Endothelial cell of umbilical vein (primary cell): ENCODE data around the gene KISS1R. TPM values are rescaled to one million over a fixed set of nuclear protein-coding genes. Genes with fewer than 3 reads are reported as not detected.

ENCODE experiments used
- BruUV-seq: library from RNA; stranded (reverse); fragments of 400-500 nt; replicated peaks from 2 replicates; lab custom pipeline; 2021; lab: Mats Ljungman, UMichigan
- CTCF ChIA-PET: fragments of 300-600, 350-600 bp; sonication (Branson Sonifier 250); formaldehyde crosslinking; loops from one replicate; lab custom pipeline; 2021; ENCODE audit warnings: antibody characterized with exemption, inconsistent platforms; lab: Charles Lee
- POLR2A ChIA-PET: fragments of 300-600, 350-600 bp; sonication (Branson Sonifier 250); formaldehyde crosslinking; loops from one replicate; lab custom pipeline; 2021; ENCODE audit warnings: antibody characterized with exemption, inconsistent platforms; lab: Charles Lee
- DNase-seq: peaks from one replicate; pipeline ENCODE4 v3.0.0-alpha.2; 2011; ENCODE audit warnings: low read depth, low spot score
- FAIRE-seq: peaks from 2 replicates; lab custom pipeline; 2011; peaks lifted over from hg19 to GRCh38; lab: Jason Lieb, UNC
- H2AFZ ChIP-seq: 2 replicates; pipeline ENCODE4 v1.6.0; 2012; ENCODE audit warnings: low read depth, low read length, control low read depth, inconsistent platforms
- H3K27ac ChIP-seq: 2 replicates; pipeline ENCODE4 v1.5.1; 2011; ENCODE audit warnings: low read depth, mild to moderate bottlenecking, control low read depth, low read length, moderate library complexity; ENCODE audit not compliant: insufficient read depth
- H3K27me3 ChIP-seq, 2 experiments: 2 replicates each; pipeline versions ENCODE4 v1.6.0 to v1.6.1; 2011; ENCODE audit warnings: low read length in 2 of 2, mixed read lengths in 1 of 2; ENCODE audit not compliant: control insufficient read depth in 2 of 2, insufficient read depth in 2 of 2
- H3K36me3 ChIP-seq, 2 experiments: 2 replicates in 1 of 2; 3 replicates in 1 of 2; pipeline ENCODE4 v1.5.1; 2011; ENCODE audit warnings: low read length in 2 of 2, mild to moderate bottlenecking in 1 of 2, moderate library complexity in 1 of 2; ENCODE audit not compliant: control insufficient read depth in 2 of 2, insufficient read depth in 2 of 2; ENCODE audit errors: extremely low read depth in 1 of 2
- H3K4me1 ChIP-seq: 3 replicates; pipeline ENCODE4 v1.5.1; 2011; ENCODE audit warnings: mild to moderate bottlenecking, low read length; ENCODE audit not compliant: control insufficient read depth, insufficient read depth; ENCODE audit errors: extremely low read depth
- H3K4me2 ChIP-seq: 2 replicates; pipeline ENCODE4 v1.6.1; 2011; ENCODE audit warnings: low read length, control low read depth, mixed read lengths; ENCODE audit not compliant: insufficient read depth
- H3K4me3 ChIP-seq, 3 experiments: fragments of 200-600 bp in 1 of 3; sonication (generic), shearing (Covaris generic) in 1 of 3; replicated peaks in 1 of 3; 2 replicates each; pipeline ENCODE4 v1.5.1; 2011 to 2016; ENCODE audit warnings: control low read depth in 3 of 3, low read length in 3 of 3, mild to moderate bottlenecking in 2 of 3, inconsistent platforms in 1 of 3, low read depth in 1 of 3, moderate library complexity in 1 of 3; ENCODE audit not compliant: insufficient read depth in 1 of 3
- H3K79me2 ChIP-seq: 2 replicates; pipeline ENCODE4 v1.6.0; 2012; ENCODE audit warnings: low read length, inconsistent platforms; ENCODE audit not compliant: control insufficient read depth, insufficient read depth
- H3K9ac ChIP-seq: replicated peaks from 2 replicates; pipeline ENCODE3; 2011; ENCODE audit warnings: low read length, control low read depth; ENCODE audit not compliant: insufficient read depth; ENCODE audit errors: extremely low read depth
- H3K9me1 ChIP-seq: replicated peaks from 3 replicates; pipeline ENCODE4 v1.6.0; 2011; ENCODE audit warnings: mild to moderate bottlenecking, low read length; ENCODE audit not compliant: control insufficient read depth, insufficient read depth; ENCODE audit errors: extremely low read depth
- H3K9me3 ChIP-seq: replicated peaks from 2 replicates; pipeline ENCODE4 v1.5.1; 2012; ENCODE audit warnings: low read length, inconsistent platforms; ENCODE audit not compliant: control insufficient read depth, insufficient read depth
- H4K20me1 ChIP-seq: replicated peaks from 2 replicates; pipeline ENCODE3; 2011; ENCODE audit warnings: mild to moderate bottlenecking, low read length; ENCODE audit not compliant: control insufficient read depth, insufficient read depth; ENCODE audit errors: extremely low read depth
- CTCF ChIP-seq, 2 donors: IDR thresholded peaks; 1 replicate in 1 of 2; 2 replicates in 1 of 2; pipeline ENCODE4 v1.5.1; 2011; ENCODE audit warnings: low read length in 2 of 2, mild to moderate bottlenecking in 2 of 2, moderate library complexity in 2 of 2, control low read depth in 1 of 2, inconsistent platforms in 1 of 2, low read depth in 1 of 2; ENCODE audit not compliant: insufficient read depth in 1 of 2; ENCODE audit errors: extremely low read depth in 1 of 2
- EZH2 ChIP-seq: IDR thresholded peaks from 2 replicates; pipeline ENCODE4 v1.6.1; 2012; ENCODE audit warnings: borderline replicate concordance, low read depth, mild to moderate bottlenecking, moderate library complexity, low read length, inconsistent platforms; ENCODE audit not compliant: severe bottlenecking
- FOS ChIP-seq: IDR thresholded peaks from 2 replicates; pipeline ENCODE4 v1.6.1; 2011; ENCODE audit warnings: mild to moderate bottlenecking, low read length, moderate library complexity, borderline replicate concordance; ENCODE audit not compliant: insufficient read depth
- GATA2 ChIP-seq: IDR thresholded peaks from 2 replicates; pipeline ENCODE4 v1.7.0; 2011; ENCODE audit warnings: low read depth, mild to moderate bottlenecking, moderate library complexity, mixed read lengths, low read length; ENCODE audit not compliant: insufficient read length, insufficient read depth
- JUN ChIP-seq: IDR thresholded peaks from 2 replicates; pipeline ENCODE4 v1.6.1; 2011; ENCODE audit warnings: borderline replicate concordance, low read depth; ENCODE audit not compliant: insufficient read length, insufficient read depth
- MAX ChIP-seq: IDR thresholded peaks from 2 replicates; pipeline ENCODE4 v1.6.1; 2011; ENCODE audit not compliant: insufficient read depth, insufficient read length
- MYC ChIP-seq: IDR thresholded peaks from one replicate; pipeline ENCODE4 v1.6.1; 2011; ENCODE audit warnings: mild to moderate bottlenecking, low read depth, low read length
- POLR2A ChIP-seq: IDR thresholded peaks from 2 replicates; pipeline ENCODE4 v1.6.1; 2012; ENCODE audit warnings: low read depth, mild to moderate bottlenecking, control low read depth, low read length
- POLR2AphosphoS5 ChIP-seq: IDR thresholded peaks from 2 replicates; pipeline ENCODE4 v1.6.1; 2012; ENCODE audit warnings: low read depth, mild to moderate bottlenecking, control low read depth, low read length, moderate library complexity; ENCODE audit not compliant: insufficient read depth
- dilution Hi-C: fragments of 300-500 bp; cut with MboI; formaldehyde crosslinking; loops from one replicate; pipeline ENCODE4 v1.15.0; 2019; ENCODE audit warnings: low sequenced_read_pairs; ENCODE audit not compliant: extremely low pct_ligation_motif_present
- intact Hi-C: fragments of 100-400 bp; cut with micrococcal nuclease; formaldehyde crosslinking; loops from one replicate; pipeline ENCODE4 v1.10.0; 2022
- polyA plus RNA-seq, 4 experiments: library from polyadenylated mRNA; depleted of rRNA in 3 of 4; stranded (reverse) in 3 of 4; unstranded in 1 of 4; fragments of >200 nt; gene quantifications; 2 replicates each; pipeline versions ENCODE4 v1.2.1 to v1.2.3, GENCODE V29; 2011 to 2012; ENCODE audit warnings: missing spikeins in 1 of 4
- total RNA-seq: library from RNA; stranded (reverse); gene quantifications from 2 replicates; pipeline ENCODE4 v1.2.3, GENCODE V29; 2021

Gene KISS1R
- total and polyA plus RNA-seq, 2 donors (not counting 3 experiments of a cell fraction or from before 2014, with no cell fraction given): not detected

- ChIA-PET POLR2A (interaction anchor here (1.2 kb wide), 1 partner anchor 8 kb away, joined by 4 read pairs; no protein-coding TSS in a partner anchor), CTCF (interaction anchor here (0.6 kb wide), 1 partner anchor 9 kb away, joined by 3 read pairs; the partner anchor contains the start of genes MED16 and RNU6-9)
- Histone ChIP-seq H3K36me3 (peaks cover 0 to 11% of the 10 kb centered on the region in 2 experiments), H3K27ac (no peak overlapping the region), H3K9ac (no peak overlapping the region), H3K27me3 (no peaks in the 10 kb centered on the region), H3K4me1 (no peaks in the 10 kb centered on the region), H3K9me3 (no peaks in the 10 kb centered on the region), H4K20me1 (no peaks in the 10 kb centered on the region), H2AFZ (no peak overlapping the region), H3K9me1 (no peaks in the 10 kb centered on the region), H3K79me2 (no peaks in the 10 kb centered on the region), H3K4me3 (no peak overlapping the region), H3K4me2 (no peak overlapping the region)
- FAIRE-seq (no peak), DNase-seq (no peak)
- intact Hi-C loops: no loop called here
- dilution Hi-C loops: no loop called here
- no peak for TF ChIP-seq FOS
- no peak for TF ChIP-seq MAX
- no peak for TF ChIP-seq GATA2
- no peak for TF ChIP-seq POLR2AphosphoS5
- TF ChIP-seq JUN: no peak
- TF ChIP-seq POLR2A: no peak
- no peak for TF ChIP-seq CTCF (IDR thresholded peaks at IDR 0.05; ENCODE audit: extremely low read depth in 1 of 2, insufficient read depth in 1 of 2, low read depth in 1 of 2, low read length in 2 of 2)
- TF ChIP-seq MYC: no peak
- no peak for TF ChIP-seq EZH2
- no TSS peak for BruUV-seq
These were observed 15.1 kb upstream of the KISS1R start for GRCh38 chr19:902093-902370.
